GM13976 (cell line): ENCODE results near the gene BIRC6.

Source experiments
- DNase-seq: peaks from one replicate; pipeline ENCODE4 v3.0.0; 2012; ENCODE audit warnings: low spot score
- CTCF ChIP-seq: IDR thresholded peaks from 2 replicates; pipeline ENCODE4 v1.5.1; 2012; ENCODE audit warnings: borderline replicate concordance, mild to moderate bottlenecking; ENCODE audit not compliant: insufficient read depth; ENCODE audit errors: extremely low read depth, missing control alignments, control extremely low read depth
- in situ Hi-C: fragments of 300-500 bp; cut with MboI; formaldehyde crosslinking; loops from one replicate; pipeline ENCODE4 v1.12.0; 2022; ENCODE audit warnings: low sequenced_read_pairs, mixed read lengths, inconsistent platforms; ENCODE audit not compliant: unreplicated experiment

Gene BIRC6

GRCh38 chr2:32504877-32505478, 148.2 kb downstream of the BIRC6 start:
- no peak for DNase-seq
- in situ Hi-C loops: no loop called here
- TF ChIP-seq CTCF: no peak

GRCh38 chr2:32506446-32506845, 149.6 kb downstream of the BIRC6 start:
- in situ Hi-C loops: no loop called here
- TF ChIP-seq CTCF: no peak
- DNase-seq: no peak

- DNase-seq: no peak
- TF ChIP-seq CTCF: no peak
- in situ Hi-C loops: no loop called here
These were observed 158.1 kb downstream of the BIRC6 start for GRCh38 chr2:32514946-32515345.

GRCh38 chr2:32516567-32516966, 159.7 kb downstream of the BIRC6 start:
- DNase-seq: no peak
- in situ Hi-C loops: no loop called here
- TF ChIP-seq CTCF: no peak

GRCh38 chr2:32522770-32523169, 165.9 kb downstream of the BIRC6 start:
- in situ Hi-C loops: no loop called here
- TF ChIP-seq CTCF: no peak
- DNase-seq: no peak

- in situ Hi-C loops: no loop called here
These were observed 166.9 kb downstream of the BIRC6 start for GRCh38 chr2:32523686-32524085.

More at GRCh38 chr2:32523686-32524085, 166.9 kb downstream of the BIRC6 start:
- TF ChIP-seq CTCF: no peak
- DNase-seq: no peak
